Effector memory CD4-positive, alpha-beta T cell (primary cell): ENCODE results near the gene GRB7.
A peak's percentile ranks its signal among the peaks of the same experiment; 100 is the strongest.
"Not testable (repeated sequence)": the region's sequence is repeated elsewhere in the genome, so short reads cannot be mapped to it uniquely, and the experiment has no call there.

Source experiments
- DNase-seq, 3 donors: peaks; one replicate each; pipeline ENCODE4 v3.0.0-alpha.2; 2020
- H3K27ac ChIP-seq: 2 replicates; pipeline ENCODE4 v1.7.0; 2013; ENCODE audit warnings: mild to moderate bottlenecking, low read length, moderate library complexity; ENCODE audit not compliant: insufficient read depth, poor library complexity, severe bottlenecking
- H3K27me3 ChIP-seq: replicated peaks from 2 replicates; pipeline ENCODE4 v1.7.0; 2013; ENCODE audit warnings: mild to moderate bottlenecking, low read length; ENCODE audit not compliant: insufficient read depth, control insufficient read depth, poor library complexity, severe bottlenecking
- H3K36me3 ChIP-seq: 2 replicates; pipeline ENCODE4 v1.7.0; 2013; ENCODE audit warnings: mild to moderate bottlenecking, low read length, moderate library complexity; ENCODE audit not compliant: control insufficient read depth, insufficient read depth
- H3K4me1 ChIP-seq: 2 replicates; pipeline ENCODE4 v1.7.0; 2013; ENCODE audit warnings: low read length, mild to moderate bottlenecking; ENCODE audit not compliant: control insufficient read depth, insufficient read depth, poor library complexity, severe bottlenecking
- H3K4me3 ChIP-seq: 2 replicates; pipeline ENCODE4 v1.7.0; 2013; ENCODE audit warnings: low read length, low read depth, mild to moderate bottlenecking; ENCODE audit not compliant: insufficient read depth, poor library complexity, severe bottlenecking
- H3K9me3 ChIP-seq: 2 replicates; pipeline ENCODE4 v1.7.0; 2013; ENCODE audit warnings: mild to moderate bottlenecking, low read length, moderate library complexity; ENCODE audit not compliant: control insufficient read depth

GRB7 gene

DNA sequence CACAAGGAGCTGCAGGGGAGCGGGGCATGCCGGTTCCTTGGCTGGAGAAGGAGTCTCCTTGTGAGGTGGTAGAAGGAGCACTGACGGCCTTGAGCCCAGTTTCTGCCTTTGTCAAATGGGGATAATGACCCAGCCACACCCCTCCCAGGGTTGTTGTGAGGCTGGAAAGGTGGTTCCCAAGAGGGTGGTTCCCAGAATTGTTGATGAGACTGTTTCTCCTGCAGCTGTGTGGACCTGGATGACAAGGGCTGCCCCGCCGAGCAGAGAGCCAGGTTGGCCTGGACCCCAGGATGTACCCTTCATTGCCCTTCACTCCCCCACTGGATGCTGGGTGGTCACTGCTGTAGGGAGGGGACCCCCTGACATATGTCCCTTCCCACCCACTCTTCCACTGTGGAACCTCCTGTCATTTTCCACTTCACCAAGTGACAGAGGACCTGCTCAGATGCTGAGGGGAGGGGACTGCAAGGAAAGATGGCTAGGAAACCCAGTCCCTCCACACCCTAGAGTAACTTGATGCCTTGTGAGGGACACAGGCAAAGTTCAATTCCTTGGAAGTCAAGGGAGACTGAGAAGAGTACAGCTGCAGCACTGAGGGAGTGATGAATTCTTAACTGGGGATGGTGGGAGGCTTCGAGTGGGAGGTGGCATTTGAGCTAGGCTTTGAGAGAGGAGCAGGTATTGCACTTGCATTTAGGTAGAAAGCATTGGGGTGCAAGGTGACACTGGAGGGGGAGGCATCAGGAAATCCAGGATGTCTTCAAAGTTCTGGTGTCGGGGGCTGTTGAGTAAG, 18.0 kb upstream of the GRB7 start:
- H3K4me1 ChIP-seq = no peaks in the 10 kb centered on the region
- DNase-seq = no peak
- no peaks in the 10 kb centered on the region for H3K27me3 ChIP-seq
- H3K9me3 ChIP-seq = no peaks in the 10 kb centered on the region
- H3K4me3 ChIP-seq = no peak overlapping the region
- H3K36me3 ChIP-seq = no peaks in the 10 kb centered on the region
- no peak overlapping the region for H3K27ac ChIP-seq

DNA sequence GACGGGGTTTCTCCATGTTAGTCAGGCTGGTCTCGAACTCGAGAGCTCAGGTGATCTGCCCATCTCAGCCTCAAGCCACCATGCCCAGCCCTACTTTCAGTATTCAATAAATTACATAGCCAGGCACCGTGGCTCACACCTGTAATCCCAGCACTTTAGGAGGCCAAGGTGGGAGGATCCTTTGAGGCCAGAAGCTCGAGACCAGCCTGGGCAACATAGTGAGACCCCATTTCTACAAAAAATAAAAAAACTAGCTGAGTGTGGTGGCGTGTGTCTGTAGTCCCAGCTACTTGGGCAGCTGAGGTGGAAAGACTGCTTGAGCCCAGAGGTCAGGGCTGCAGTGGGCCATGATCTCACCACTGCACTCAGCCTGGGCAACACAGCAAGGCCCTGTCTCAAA, 15.6 kb upstream of the GRB7 start:
- H3K27ac ChIP-seq = no peak overlapping the region
- H3K36me3 ChIP-seq = no peaks in the 10 kb centered on the region
- H3K4me3 ChIP-seq = no peak overlapping the region

DNA sequence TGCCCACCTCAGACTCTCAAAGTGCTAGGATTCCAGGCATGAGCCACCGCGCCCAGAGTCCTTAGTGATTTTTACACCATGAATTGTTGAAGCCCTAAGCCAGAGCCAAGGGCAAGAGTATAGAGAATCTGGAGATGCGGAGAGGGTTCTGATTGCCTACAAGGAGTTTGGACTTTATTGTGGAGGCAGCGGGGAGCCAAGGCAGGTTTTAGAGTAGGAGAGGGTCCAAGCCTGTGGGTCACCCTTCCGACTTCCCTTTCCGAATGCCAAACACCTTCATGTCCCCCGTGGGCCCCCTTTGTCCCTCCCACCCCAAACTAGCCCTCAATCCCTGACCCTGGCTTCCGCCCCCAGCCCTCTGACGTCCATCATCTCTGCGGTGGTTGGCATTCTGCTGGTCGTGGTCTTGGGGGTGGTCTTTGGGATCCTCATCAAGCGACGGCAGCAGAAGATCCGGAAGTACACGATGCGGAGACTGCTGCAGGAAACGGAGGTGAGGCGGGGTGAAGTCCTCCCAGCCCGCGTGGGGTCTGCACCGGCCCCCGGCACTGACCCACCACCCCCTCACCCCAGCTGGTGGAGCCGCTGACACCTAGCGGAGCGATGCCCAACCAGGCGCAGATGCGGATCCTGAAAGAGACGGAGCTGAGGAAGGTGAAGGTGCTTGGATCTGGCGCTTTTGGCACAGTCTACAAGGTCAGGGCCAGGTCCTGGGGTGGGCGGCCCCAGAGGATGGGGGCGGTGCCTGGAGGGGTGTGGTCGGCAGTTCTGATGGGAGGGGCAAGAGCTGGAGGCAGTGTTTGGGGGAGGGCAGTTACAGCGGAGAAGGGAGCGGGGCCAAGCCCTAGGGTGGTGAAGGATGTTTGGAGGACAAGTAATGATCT, 14.5 kb upstream of the GRB7 start:
- no peak for DNase-seq
- Histone ChIP-seq H3K27me3 (no peaks in the 10 kb centered on the region), H3K9me3 (no peaks in the 10 kb centered on the region), H3K36me3 (peaks cover 7% of the 10 kb centered on the region), H3K4me3 (no peak overlapping the region), H3K27ac (no peak overlapping the region), H3K4me1 (no peaks in the 10 kb centered on the region)

More for the DNA sequence above, 15.6 kb upstream of the GRB7 start:
- DNase-seq = no peak
- Histone ChIP-seq H3K4me1 (no peaks in the 10 kb centered on the region), H3K27me3 (no peaks in the 10 kb centered on the region), H3K9me3 (no peaks in the 10 kb centered on the region)

DNA sequence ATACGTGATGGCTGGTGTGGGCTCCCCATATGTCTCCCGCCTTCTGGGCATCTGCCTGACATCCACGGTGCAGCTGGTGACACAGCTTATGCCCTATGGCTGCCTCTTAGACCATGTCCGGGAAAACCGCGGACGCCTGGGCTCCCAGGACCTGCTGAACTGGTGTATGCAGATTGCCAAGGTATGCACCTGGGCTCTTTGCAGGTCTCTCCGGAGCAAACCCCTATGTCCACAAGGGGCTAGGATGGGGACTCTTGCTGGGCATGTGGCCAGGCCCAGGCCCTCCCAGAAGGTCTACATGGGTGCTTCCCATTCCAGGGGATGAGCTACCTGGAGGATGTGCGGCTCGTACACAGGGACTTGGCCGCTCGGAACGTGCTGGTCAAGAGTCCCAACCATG, 13.0 kb upstream of the GRB7 start:
- H3K27me3 ChIP-seq = no peaks in the 10 kb centered on the region
- H3K4me3 ChIP-seq = no peak overlapping the region
- H3K4me1 ChIP-seq = peaks cover 7% of the 10 kb centered on the region
- peaks cover 18% of the 10 kb centered on the region for H3K36me3 ChIP-seq
- H3K9me3 ChIP-seq = no peaks in the 10 kb centered on the region
- DNase-seq = no peak
- no peak overlapping the region for H3K27ac ChIP-seq

DNA sequence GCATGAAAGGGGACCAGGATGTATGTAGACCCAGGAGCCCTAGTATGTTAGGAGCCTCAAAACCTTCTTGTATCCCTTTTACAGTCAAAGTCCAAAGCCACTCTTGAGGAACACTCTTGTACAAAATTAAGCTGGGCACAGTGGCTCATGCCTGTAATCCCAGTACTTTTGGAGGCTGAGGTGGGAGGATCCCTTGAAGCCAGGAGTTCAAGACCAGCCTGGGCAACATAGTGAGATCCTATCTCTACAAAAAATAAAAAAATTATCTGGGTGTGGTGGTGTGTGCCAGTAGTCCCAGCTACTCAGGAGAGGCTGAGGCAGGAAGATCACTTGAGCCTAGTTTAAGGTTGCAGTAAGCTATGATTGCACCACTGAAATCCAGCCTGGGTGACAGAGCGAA, 11.8 kb upstream of the GRB7 start:
- H3K4me3 ChIP-seq, DNase-seq, H3K9me3 ChIP-seq, H3K27me3 ChIP-seq, H3K27ac ChIP-seq: not testable (repeated sequence)
- Histone ChIP-seq H3K4me1 (peaks cover 11% of the 10 kb centered on the region), H3K36me3 (peaks cover 18% of the 10 kb centered on the region)

DNA sequence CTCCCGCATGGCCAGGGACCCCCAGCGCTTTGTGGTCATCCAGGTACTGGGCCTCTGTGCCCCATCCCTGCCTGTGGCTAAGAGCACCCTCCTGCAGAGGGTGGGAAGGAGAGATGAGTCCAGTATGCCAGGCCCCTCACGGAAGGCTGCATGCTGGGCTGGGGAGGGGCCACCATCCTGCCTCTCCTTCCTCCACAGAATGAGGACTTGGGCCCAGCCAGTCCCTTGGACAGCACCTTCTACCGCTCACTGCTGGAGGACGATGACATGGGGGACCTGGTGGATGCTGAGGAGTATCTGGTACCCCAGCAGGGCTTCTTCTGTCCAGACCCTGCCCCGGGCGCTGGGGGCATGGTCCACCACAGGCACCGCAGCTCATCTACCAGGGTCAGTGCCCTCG, 11.1 kb upstream of the GRB7 start:
- peaks cover 18% of the 10 kb centered on the region for H3K36me3 ChIP-seq
- H3K27me3 ChIP-seq = no peaks in the 10 kb centered on the region
- peaks cover 11% of the 10 kb centered on the region for H3K4me1 ChIP-seq
- H3K9me3 ChIP-seq = no peaks in the 10 kb centered on the region
- H3K27ac ChIP-seq = no peak overlapping the region
- no peak for DNase-seq
- H3K4me3 ChIP-seq = no peak overlapping the region

DNA sequence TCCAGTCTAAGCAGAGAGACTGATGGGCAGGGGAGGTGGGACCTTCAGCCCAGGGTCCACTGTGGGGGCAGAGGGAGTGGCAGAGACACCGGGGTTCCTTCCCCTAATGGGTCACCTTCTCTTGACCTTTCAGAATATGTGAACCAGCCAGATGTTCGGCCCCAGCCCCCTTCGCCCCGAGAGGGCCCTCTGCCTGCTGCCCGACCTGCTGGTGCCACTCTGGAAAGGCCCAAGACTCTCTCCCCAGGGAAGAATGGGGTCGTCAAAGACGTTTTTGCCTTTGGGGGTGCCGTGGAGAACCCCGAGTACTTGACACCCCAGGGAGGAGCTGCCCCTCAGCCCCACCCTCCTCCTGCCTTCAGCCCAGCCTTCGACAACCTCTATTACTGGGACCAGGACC, 10.2 kb upstream of the GRB7 start:
- H3K27me3 ChIP-seq = no peaks in the 10 kb centered on the region
- no peak for DNase-seq
- H3K4me1 ChIP-seq = peaks cover 11% of the 10 kb centered on the region
- no peak overlapping the region for H3K27ac ChIP-seq
- peaks cover 18% of the 10 kb centered on the region for H3K36me3 ChIP-seq
- H3K9me3 ChIP-seq = no peaks in the 10 kb centered on the region
- no peak overlapping the region for H3K4me3 ChIP-seq

DNA sequence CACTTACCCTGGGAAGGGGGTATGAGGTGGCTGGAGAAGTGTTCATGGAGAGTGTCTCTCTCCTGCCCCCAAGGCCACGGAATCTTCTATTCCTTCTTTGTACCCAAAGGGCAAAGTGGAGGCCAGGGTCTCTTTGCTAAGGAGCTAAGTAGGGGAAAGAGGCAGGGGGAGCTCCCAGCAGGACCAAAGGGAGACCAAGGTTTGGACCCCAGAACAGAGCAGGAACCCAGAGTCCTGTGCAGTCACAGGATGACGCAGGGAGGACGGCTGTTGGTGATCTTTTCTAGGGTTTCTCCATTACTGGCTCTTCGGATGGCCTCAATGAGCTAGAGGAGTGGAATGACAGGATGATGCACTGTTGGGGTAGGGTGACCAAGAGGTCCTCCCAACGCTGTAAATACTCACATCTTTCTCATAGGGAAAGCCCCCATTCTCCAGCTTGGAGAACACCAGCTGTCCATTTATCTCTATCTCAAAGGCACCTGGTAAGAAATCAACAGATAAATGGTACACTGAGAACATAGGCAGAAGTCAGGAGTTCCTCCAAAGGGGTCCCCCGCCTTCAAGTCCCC, 8.4 kb upstream of the GRB7 start:
- Histone ChIP-seq H3K36me3 (peaks cover 18% of the 10 kb centered on the region), H3K27ac (peak overlapping the region; percentile 94), H3K4me1 (peaks cover 11% of the 10 kb centered on the region), H3K9me3 (no peaks in the 10 kb centered on the region), H3K27me3 (no peaks in the 10 kb centered on the region), H3K4me3 (peak overlapping the region; percentile 78)
- DNase-seq = no peak

DNA sequence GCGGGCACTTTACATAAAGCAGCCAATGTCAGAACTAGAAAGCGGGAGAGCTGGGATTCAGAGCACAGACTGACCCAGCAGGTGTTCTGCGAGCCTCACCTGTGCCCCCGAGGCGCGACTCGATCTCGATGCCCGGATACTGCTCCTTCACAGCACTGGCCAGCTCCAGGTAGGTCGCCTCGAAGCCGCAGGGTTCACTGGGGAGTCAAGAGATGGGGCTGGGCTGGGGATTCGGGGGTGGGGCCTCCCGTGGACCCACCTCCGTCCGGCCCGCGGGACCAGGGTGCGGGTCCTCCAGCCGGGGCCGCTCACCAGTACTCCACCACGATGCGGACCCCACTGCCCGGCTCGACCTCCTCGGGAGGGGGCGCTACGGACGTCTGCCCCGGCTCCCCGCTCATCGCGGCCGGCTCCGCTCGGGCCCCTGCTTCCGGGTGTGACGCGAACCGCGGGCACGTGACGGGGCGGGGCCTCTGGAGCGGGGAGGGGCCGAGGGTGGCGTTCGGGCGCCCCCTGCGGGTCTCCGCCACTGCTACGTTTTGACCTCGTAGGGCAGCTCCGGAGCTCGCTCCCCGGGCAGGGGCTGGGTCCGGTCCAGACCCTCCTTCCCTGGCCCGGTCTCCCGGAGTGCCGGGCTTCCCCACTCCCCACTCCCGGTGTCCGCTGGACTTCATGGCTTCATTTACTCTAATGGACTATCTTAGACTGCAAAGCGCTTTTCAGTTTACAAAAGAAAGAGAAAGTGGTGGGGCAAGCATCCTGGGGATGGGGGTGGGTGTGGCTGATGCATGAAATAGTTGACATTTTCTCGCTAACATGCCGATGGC, 7.4 kb upstream of the GRB7 start, which contains the start of gene MIEN1:
MIEN1 (minus strand) TSS at position 438 of the 827 bp plus-strand sequence; CDS start at position 401, 37 bp downstream.
- Histone ChIP-seq H3K27me3 (no peaks in the 10 kb centered on the region), H3K4me1 (peaks cover 11% of the 10 kb centered on the region), H3K36me3 (peaks cover 18% of the 10 kb centered on the region), H3K27ac (peak within 1 kb of the TSS; percentile 94), H3K9me3 (no peaks in the 10 kb centered on the region), H3K4me3 (peak within 1 kb of the TSS; percentile 78)
- peak; percentile 85 to 90 (median 85) for DNase-seq
